HFF-Myc (cell line): Measurements from ENCODE around the gene NECTIN3.

Source experiments
- DNase-seq: peaks from one replicate; pipeline ENCODE4 v3.0.0-alpha.2; 2011; ENCODE audit warnings: low read depth; ENCODE audit errors: extremely low read depth
- H3K4me3 ChIP-seq: replicated peaks from 2 replicates; pipeline ENCODE4 v1.5.1; 2011; ENCODE audit warnings: low read depth, mild to moderate bottlenecking, control low read depth, low read length
- TF ChIP-seq, protein P1 (sequence below): IDR thresholded peaks from 2 replicates; pipeline ENCODE4 v1.5.1; 2012; ENCODE audit warnings: mild to moderate bottlenecking, low read depth, low read length, control low read depth; ENCODE audit errors: missing control alignments

NECTIN3 gene

DNA sequence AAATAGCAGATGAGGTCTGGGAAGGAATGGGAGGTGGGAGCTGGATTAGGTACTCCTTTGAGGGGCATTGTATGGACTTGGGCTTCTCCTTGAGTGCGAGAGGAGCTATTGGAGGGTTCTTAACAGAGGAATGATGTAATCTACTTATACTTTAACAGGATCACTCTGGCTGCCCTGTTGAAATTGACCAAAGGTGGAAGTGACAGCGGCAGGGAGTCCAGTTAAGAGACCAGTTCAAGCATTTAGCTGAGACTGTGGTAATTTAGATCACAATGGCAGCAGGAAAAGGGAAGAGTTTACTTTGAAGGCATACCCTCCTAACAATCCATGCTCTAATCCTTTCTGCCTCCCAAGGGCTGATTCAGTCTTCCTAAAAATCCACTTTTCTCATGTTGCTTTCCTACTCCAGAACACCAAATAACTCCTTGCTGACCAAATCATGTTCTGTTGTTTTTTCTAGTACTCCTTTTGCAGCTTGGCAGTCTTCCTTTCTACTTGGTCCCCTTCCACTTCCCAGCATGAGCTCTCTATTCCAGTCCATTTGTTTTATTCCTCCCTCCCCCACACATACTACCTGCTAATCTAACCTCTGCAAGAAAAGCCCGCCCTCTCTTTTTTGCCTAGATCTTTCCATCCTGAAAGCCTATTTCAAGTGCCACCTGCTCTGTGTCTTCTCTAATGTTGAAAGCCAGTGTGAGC, 139.4 kb downstream of the NECTIN3 start:
- H3K4me3 ChIP-seq = no peak overlapping the region
- no peak for DNase-seq
- TF ChIP-seq, protein P1, sequence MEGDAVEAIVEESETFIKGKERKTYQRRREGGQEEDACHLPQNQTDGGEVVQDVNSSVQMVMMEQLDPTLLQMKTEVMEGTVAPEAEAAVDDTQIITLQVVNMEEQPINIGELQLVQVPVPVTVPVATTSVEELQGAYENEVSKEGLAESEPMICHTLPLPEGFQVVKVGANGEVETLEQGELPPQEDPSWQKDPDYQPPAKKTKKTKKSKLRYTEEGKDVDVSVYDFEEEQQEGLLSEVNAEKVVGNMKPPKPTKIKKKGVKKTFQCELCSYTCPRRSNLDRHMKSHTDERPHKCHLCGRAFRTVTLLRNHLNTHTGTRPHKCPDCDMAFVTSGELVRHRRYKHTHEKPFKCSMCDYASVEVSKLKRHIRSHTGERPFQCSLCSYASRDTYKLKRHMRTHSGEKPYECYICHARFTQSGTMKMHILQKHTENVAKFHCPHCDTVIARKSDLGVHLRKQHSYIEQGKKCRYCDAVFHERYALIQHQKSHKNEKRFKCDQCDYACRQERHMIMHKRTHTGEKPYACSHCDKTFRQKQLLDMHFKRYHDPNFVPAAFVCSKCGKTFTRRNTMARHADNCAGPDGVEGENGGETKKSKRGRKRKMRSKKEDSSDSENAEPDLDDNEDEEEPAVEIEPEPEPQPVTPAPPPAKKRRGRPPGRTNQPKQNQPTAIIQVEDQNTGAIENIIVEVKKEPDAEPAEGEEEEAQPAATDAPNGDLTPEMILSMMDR = no peak

DNA sequence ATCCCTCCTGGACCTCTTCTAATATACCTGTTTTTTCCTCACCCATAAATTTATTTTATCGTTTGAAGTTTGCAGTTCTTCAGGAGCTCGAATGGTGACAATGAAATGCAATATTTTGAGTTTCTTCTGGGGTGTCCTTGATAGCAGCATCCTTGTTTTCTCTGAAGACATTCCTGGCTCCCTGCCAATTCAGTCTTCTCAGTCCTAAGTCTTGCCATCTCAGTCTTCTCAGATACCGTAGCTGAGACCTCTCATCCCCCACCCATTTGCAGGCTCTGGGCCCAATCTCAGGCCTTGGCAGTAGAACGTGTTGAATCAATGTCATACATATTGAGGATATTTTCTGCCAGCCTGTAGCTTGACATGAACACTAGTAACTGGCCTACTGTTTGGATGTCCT, 140.9 kb downstream of the NECTIN3 start:
- no peak overlapping the region for H3K4me3 ChIP-seq
- TF ChIP-seq, protein P1 = no peak
- DNase-seq = no peak

DNA sequence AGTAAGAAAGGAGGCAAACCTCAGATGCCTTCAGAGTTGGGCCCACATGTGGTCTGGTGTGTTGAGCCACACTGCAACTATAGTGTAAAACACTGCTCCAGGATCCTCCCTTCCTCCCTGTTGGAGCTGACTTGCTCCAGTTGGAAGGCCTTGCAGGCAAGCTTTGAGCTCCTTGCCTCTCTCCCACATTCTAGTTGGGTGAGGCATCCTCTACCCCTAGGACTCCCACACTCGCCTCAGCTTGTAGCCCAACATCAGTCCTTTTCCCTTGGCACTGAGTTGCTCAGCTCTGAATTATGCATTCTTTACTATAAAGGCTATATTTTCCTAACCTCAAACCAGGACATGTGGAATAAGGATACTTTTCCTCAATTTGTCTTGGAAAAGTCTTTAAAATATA, 143.9 kb downstream of the NECTIN3 start:
- TF ChIP-seq, protein P1 = no peak

DNA sequence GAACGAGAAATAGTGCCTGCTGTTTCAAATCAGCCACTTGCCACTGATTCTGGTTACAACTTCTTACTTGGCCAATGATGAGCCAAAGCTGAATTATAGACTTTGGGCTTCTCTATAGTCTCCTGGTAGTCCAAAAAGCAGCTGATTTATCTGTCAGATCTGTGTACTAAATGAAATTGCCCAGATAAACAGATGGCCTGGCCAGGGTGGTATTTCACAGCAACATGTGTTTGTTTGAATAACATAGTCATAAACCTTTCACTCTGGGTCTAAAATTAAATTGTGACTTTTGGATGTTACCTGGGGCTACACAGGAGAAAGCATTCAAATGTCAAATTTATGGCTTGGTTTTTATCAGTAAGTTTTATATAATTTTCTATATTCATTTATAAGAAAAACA, 147.0 kb downstream of the NECTIN3 start:
- no peak for DNase-seq
- TF ChIP-seq, protein P1 = no peak
- no peak overlapping the region for H3K4me3 ChIP-seq

More for the DNA sequence above, 143.9 kb downstream of the NECTIN3 start:
- DNase-seq = no peak
- H3K4me3 ChIP-seq = no peak overlapping the region

DNA sequence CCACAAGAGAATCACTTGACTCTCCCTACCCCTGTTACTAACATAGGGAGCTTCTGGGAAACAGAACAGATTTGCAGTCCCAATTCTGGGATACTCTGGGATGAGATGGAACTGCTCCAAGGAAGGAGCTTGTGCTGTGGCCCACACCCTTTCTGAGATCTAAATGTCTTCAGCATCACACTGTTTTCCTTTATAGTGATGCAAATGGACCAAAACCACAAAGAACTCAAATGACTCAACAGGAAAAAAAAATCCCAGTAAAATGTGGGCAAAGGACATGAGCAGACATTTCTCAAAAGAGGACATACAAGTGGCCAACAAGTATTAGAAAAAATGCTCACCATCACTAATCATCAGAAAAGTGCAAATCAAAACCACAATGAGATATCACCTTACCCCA, 155.6 kb downstream of the NECTIN3 start:
- TF ChIP-seq, protein P1 = no peak
- DNase-seq = no peak
- no peak overlapping the region for H3K4me3 ChIP-seq

DNA sequence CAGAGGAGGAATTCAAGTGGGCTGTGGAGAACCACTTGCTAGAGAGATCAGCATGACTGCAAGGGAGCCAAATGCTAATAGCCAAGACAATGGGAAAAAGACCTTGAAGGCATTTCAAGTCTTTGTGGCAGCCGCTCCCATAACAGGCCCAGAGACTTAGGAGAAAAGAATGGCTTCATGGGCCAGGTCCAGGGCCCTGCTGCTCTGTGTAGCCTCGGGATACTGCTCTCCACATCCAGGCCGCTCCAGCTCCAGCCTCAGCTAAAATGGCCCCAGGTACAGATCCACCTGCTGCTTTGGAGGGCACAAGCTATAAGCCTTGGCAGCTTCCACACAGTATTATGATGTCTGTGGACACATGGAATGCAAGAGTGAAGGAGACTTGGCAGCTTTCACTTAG, 157.7 kb downstream of the NECTIN3 start:
- TF ChIP-seq, protein P1 = no peak
- H3K4me3 ChIP-seq = no peak overlapping the region
- no peak for DNase-seq
